ENCODE measurements around the gene CGNL1.

CGNL1 gene, protein sequence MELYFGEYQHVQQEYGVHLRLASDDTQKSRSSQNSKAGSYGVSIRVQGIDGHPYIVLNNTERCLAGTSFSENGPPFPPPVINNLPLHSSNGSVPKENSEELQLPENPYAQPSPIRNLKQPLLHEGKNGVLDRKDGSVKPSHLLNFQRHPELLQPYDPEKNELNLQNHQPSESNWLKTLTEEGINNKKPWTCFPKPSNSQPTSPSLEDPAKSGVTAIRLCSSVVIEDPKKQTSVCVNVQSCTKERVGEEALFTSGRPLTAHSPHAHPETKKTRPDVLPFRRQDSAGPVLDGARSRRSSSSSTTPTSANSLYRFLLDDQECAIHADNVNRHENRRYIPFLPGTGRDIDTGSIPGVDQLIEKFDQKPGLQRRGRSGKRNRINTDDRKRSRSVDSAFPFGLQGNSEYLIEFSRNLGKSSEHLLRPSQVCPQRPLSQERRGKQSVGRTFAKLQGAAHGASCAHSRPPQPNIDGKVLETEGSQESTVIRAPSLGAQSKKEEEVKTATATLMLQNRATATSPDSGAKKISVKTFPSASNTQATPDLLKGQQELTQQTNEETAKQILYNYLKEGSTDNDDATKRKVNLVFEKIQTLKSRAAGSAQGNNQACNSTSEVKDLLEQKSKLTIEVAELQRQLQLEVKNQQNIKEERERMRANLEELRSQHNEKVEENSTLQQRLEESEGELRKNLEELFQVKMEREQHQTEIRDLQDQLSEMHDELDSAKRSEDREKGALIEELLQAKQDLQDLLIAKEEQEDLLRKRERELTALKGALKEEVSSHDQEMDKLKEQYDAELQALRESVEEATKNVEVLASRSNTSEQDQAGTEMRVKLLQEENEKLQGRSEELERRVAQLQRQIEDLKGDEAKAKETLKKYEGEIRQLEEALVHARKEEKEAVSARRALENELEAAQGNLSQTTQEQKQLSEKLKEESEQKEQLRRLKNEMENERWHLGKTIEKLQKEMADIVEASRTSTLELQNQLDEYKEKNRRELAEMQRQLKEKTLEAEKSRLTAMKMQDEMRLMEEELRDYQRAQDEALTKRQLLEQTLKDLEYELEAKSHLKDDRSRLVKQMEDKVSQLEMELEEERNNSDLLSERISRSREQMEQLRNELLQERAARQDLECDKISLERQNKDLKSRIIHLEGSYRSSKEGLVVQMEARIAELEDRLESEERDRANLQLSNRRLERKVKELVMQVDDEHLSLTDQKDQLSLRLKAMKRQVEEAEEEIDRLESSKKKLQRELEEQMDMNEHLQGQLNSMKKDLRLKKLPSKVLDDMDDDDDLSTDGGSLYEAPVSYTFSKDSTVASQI

DNA sequence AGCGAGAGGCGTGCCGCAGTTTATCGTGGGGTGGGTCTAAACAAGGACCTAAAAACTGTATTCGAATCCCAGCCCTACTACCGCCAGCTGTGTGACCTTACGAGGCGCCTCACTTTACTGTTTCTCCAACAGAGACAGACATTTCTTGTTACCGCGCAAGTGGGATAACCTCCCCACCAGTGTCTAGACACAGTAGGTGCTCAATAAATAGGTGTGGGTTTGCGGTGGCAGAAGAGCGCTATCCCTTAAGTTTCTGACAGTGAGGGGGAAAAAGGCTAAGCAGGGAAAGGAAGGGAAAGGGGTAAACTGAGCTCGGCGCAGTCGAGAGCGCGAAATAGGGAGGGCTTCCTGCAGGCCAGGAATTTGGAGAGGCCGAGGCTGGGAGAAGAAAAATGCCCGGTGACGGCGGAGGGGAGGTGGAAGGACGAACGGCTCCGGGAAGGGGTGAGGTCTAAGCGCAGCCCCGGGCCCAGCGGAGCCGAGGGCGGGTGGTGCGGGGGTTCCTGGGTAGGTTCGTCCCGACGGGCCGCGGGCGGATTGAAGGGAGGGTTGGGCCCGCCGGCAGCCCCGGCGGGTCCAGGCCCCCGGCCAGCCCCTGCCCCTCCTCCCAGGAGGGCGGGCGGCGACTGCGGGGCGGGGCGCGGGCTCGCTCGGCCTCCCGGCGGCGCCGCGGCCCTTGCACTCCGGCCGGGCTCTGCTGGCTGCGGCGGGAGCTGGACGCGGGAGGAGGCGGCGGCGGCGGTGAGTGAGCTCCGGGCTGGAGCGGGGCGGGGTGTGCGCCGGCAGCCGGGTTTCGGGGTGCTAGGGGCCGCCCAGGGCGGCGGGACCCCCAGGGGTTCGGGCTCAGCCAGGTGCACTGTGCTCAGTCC, at the start of gene CGNL1:
Gene CGNL1, plus strand, starts transcription at position 679 of the 869 bp plus-strand sequence. CDS start 61,495 bp downstream, outside the sequence.
- no peak for DNase-seq

DNA sequence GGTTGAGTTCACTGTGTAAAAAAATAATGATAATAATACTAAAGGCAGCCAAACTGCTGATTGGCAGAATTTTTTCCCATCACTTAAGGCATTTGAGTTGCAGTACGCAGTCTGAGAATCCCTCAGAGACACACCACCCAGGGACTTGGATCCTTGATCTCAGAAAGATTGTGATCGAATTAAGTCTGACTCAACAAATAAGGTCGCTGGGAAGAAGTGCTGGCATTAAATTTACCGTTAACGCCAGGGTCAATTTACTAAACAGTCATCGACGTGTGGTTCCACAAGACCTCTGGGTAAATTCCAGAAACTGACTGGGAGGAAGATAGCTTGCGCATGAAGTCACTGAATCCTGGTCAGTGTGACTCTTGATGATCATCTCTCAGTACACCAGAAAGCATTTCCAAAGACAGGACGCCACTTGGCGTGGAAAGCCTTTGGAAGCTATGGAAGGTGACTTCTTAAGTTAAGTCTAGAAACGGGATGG, 48.3 kb upstream of the CGNL1 start:
- DNase-seq = no peak

DNA sequence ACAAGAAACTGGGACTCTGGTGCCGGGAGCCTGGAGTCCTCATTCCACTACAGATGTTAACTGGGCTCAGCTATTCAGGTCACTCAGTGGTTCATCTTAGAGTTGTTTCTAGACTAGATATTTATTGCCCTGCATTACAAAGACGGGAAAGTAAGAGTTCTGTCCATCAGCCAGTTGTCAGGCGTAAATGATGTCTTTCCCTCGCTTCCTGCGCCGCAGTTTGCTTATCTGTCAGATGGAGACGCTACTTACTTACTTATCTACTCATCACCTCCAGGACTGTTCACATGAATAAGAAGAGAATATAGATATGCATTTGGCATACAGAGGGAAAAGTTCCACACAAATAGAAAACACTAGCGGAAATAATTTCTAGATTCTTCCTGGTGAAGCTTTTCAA, 47.8 kb upstream of the CGNL1 start:
- DNase-seq = no peak

DNA sequence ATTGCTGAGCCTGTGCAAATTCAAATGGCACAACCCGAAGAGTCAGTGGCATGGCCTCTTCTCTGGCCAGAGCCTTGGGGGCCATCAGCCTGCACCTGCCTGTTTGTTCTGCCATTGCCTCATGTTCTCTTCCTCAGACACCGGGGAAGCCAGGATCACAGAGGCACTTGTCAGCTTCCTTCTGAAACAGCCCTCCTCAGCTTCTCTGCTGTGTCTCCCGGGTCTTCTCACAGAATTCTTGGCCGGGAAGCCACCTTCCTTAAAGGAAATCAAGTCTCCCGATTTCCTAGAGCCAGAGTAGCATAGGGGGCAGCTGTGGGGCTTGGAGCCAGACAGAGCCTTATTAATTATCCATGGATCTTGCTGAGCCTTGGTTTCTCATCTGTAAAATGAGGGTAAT, 47.4 kb upstream of the CGNL1 start:
- DNase-seq = no peak

DNA sequence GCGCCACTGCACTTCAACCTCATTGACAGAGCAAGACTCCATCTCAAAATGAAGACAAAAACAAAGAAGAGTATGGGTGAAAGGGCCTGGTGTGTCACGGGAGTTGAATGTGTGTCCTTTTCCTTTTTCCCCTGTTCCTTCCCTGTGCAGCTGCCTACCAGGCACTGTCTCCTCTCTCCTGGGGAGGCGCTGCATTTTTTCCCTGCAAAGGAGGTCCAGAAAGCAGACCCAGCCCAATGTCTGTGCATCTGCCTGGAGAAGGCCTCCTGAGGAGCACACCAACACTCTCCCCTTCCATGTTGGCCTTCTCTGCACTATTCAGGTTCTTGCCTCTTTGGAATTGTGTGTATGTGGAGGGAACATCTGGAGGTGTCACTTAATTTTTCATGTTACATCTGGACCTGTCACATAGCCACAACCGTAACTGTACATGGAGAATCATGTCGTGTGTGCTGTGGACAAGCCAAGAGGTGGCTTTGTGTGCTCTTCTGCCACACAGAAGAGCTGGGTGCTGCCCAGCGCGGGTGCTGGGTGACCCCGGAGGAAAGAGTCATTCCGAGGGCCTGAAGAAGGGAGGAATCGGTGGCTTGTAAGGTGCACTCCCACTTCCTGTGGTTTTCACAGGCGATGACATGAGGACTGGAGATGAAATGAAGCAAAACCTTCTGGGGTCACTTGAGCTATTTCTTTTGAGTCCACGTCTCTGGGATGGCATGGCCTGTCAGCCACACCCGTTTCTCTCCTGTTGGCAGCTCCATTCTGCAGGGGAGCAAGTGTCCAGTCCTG, 46.5 kb upstream of the CGNL1 start:
- DNase-seq = no peak

DNA sequence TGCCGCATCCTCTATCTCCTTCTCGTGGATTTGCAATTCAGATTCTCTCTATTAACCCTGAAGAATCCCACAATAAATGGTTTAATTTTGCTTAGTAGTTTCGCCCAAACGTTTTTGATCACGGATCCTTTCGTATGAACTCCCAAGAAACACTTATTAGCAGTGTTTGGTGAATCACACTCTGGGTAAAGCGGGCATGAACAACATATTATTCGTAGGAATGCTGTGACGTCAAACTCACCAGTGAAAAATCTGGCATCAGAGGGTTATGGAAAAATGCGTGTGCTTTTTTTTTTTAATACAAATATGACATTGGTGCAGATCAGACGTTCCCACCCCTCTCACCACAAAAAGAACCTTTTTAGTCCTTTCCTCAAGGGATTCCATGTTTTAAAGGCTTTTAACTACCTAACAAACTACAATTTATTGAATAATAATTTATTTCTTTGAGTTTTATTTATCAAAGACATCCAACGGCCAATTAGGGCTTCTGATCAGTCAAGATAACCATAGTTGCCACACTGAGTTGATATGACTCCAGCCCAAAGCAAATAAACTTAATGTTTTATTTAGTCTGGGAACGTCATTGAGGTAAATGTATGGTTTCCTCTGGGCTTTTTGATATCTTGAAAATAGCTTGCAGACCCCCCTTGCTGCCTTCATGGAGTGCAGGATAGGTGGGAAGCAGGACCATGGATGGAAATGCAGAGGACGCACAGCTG, 45.5 kb upstream of the CGNL1 start:
- DNase-seq = no peak

DNA sequence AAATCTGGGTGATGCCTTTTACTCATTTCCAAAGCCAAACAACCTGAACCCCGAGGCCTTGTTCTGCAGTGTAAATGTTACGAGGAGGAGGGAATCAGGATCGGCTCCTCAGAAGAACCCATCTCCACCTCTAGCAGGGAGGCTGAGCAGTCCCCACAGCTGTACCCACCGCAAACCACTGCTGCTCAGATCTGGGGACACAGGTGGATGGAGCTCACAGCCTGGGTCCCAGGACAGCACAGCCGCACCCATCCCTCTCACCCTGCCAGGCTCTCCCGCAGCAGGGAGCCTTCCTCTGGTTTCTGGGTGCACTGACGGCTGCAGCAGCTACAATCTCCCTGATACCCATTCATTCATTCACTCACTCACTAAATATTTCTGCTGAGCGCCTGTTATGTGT, 44.0 kb upstream of the CGNL1 start:
- no peak for DNase-seq

DNA sequence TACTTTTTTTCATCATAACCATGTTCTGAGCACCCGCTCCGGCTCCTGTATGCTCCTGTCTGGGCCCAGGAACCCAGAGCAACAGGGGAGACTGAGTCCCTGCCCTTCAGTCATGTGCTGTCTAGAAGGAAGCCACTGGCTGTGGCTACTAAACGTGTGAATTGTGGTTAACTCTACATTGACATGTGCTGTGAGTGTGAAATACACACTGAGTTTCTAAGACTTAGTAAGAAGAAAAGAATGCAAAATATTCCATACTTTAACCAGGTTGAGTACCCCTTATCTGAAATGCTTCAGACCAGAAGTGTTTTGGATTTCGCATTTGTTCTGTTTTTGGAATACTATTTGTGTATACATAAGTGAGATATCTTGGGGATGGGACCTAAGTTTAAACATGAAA, 42.8 kb upstream of the CGNL1 start:
- no peak for DNase-seq

DNA sequence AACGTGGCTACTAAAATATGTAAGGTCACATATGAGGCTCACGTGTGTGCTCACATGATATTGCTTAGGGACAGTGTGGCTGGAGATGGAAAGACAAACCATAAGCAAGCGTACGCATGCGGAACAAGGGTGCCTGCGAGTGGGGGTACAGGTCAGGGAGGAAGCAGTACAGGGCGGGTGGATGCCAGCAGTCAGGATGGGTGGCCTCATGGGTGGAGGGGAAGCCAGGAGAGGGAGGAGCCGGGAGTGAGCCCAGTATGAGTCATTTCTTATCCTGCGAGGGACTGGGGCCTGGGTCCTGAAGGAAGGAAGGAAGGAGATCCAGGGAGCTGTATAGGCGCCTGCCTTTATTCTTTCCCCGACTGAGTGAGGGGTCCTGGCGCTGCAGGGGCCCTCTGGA, 42.0 kb upstream of the CGNL1 start:
- no peak for DNase-seq

DNA sequence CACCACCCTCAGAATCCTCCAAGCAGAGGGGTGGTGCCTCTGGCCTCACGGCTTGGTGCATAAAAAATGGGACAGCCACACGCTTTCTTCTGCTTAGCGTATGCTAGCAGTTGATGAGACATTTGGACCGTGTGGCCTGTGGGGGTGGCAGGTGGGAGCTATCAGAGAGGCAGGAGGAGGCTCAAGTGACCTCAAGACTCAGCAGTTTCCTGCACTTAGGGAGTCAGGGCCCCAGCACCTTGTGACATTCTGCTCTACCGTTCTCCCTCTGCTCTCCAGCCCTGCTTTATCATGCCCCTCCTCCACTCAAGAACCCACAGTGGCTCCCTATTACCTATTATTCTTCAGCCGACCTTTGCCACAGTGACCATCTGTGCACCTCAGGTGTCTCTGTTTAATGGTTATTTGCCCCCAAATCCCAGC, 41.0 kb upstream of the CGNL1 start:
- DNase-seq = no peak

DNA sequence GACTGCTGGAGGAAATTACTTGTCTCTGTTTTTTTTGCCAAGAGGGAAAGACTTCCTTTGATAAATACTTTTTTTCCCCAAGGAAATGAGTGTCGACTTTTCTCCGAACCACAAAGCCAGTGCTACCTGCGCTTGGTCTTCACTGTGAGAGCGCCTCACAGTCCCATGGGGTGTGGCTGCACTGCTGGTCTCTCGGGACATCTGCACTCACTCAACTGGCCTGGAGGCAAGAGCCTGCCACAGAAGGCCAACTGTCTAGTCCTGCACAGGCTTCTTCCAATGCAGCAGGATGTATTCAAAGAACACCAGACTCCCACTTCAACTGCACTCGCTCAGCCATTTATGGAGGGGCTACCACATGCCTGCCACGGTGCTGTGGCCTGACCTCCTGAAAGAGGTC, 40.6 kb upstream of the CGNL1 start:
- DNase-seq = no peak

DNA sequence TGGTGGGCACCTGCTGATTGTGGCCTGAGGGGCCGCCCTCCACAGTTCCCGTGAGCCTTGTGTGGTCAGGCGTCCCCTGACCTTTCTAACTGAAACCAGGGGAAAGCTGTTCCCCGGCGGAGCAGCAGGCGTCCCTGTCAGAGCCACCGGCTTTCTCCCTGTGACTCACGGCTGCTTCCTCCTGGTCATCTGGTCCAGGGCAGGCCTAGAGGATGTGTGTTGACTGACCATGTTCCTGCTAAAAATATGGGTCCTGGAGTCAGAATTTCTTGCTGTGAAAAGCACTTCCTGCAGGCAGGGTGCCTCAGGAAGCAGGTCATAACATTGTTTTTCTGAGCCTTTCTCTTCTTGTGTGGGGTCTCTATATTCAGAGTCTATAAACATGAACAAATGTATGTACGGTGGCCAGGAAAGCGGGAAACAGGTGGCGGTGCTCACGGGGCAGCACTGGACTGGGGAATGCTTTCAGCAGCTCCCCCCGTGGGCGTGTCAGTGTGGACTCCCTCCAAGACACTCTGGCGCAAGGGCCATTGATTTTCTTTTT, 38.4 kb upstream of the CGNL1 start:
- DNase-seq = no peak

DNA sequence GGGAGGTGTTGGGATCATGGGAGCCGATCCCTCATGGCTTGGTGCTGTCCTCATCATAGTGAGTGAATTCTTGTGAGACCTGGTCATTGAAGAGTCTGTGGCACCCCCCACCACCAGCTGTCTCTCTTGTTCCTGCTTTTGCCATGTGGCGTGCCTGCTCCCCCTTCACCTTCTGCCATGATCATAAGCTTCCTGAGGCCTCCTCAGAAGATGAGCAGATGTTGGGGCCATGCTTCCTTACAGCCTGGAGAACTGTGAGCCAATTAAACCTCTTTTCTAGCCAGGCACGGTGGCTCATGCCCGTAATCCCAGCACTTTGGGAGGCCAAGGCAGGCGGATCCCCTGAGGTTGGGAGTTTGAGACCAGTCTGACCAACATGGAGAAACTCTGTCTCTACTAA, 37.0 kb upstream of the CGNL1 start:
- no peak for DNase-seq

DNA sequence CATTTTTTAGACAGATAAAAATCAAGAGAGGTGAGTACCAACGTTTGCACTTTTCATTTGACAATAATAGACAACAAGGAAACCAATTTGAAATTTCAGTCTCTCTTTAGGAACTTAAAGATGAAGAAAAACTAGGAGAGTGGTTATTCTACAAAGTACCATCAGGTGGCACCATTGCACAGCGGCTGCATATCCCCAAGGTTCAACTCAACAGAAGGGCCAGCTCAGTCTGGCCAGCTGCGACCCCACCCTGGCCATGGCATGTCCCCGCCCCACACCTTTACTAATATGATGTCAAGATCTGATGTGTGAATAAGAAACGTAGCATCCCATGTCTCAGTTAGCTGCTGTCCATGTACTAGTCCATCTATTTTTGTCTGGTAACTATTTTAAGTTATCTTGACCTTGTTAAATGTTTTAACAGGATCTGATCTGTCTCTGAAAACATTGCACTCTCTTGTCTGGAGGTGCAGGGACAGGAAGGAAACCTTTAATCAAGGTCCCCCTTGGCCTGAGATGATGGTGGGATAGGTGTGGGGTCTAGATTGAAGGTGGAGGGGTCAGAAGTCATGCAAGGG, 35.5 kb upstream of the CGNL1 start:
- DNase-seq = no peak

DNA sequence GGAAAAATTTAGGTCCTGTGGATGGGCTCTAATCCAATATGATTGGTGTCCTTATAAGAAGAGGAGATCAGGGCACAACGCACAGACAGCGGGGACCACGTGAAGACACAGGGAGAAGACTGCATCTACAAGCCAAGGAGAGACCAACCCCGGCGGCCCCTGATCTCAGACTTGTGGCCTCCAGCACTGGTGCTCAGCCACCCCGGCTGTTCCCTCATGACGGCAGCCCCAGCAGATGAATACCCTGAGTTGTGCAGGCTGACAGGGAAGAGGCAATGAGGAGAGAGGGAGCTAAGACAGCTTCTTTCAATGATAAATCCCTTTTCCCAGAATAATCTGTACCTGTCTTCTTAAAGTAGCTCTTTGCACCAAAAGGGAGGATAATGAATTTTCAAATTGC, 33.3 kb upstream of the CGNL1 start:
- no peak for DNase-seq

DNA sequence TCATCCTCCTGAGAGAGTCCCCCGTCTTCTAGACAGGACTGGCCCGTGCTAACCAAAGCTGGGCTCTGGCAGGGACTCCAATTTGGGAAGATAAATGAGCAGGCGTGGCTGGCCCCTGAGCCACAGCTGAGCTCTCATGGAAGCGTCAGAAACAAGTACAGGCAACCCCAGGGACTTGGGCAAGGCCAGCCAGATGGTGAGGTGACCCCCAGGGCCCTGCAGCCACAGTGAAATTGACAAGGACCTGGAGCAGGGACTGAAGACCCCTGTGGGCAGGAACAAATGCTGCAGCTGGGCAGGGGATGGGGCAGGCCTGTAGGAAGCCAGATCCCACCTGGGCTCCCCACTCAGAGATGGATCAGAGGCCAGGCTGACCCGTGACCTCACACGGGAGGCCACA, 32.8 kb upstream of the CGNL1 start:
- DNase-seq = no peak

DNA sequence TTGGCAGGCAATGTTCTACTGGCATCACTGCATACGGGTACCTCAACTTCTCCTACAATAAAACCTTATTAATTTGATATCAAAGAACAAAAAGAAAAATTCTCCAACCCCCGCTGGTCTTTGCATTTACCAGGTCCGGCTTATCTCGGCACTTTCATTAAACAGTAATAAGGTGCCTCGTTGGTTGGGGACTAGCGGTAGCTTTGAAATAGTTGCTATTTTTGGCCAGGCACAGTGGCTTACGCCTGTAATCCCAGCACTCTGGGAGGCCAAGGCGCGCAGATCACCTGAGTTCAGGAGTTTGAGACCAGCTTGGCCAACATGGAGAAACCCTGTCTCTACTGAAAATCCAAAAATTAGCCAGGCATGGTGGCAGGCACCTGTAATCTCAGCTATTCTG, 32.0 kb upstream of the CGNL1 start:
- DNase-seq = no peak

DNA sequence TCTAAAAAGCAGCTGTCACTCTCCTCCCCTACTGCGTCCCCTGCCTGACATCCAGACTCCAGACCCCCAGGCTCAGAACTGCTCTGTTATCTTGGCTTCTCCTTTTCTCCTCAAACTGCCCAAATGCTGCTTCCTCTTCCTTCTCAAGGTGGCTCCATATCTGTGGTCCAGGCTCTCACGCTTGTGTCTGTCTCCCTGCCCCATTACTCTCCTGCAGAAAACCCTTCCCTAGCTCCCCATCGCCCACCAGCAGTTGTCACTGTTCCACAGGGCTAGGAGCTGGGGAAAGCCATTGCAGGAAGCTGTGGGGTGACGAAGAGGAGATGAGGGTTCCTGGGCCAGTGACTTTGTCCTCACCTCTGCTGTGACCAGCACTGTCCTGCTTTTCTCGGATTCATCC, 30.7 kb upstream of the CGNL1 start:
- DNase-seq = no peak

DNA sequence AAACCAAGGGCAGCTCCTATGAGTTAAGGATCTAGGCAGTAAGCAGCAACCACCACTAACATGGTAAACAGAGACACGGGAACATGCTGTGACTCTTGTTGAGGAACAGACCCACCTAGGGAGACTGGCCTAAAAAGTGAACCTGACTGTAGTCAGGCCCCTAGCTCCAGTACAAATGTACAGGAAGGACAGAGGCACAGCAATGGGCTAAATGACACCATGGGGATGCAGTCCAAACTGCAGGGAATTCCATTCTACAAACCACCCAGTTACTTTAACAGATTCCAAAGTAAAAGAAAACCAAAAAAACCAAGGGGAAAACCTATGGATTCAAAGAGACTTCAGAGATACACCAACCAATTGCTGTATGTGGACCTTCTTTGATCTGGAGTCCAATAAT, 28.2 kb upstream of the CGNL1 start:
- DNase-seq = no peak

All from DMS79 (cell line).